Measurements from ENCODE around the gene PMM1.
A peak's percentile ranks its signal among the peaks of the same experiment; 100 is the strongest.

The PMM1 gene

GRCh38 chr22:41564563-41564962 is 25.1 kb downstream of the PMM1 start:
- DNase-seq (ENCODE audit: low spot score) (no peak), ATAC-seq (ENCODE audit: low read depth) (peak; percentile 43; the same call in 1 of the 3 replicates)
- Histone ChIP-seq H3K36me3 (ENCODE audit: low read depth) (no peaks in the 10 kb centered on the region), H3K4me1 (ENCODE audit: insufficient read depth, poor library complexity, severe bottlenecking) (peaks cover 24% of the 10 kb centered on the region), H3K4me3 (ENCODE audit: severe bottlenecking) (no peak overlapping the region), H3K27ac (ENCODE audit: poor library complexity, severe bottlenecking) (peak overlapping the region; percentile 14), H3K9me3 (ENCODE audit: severe bottlenecking) (no peaks in the 10 kb centered on the region), H3K27me3 (ENCODE audit: insufficient read depth, poor library complexity, severe bottlenecking) (no peaks in the 10 kb centered on the region)
- no peak for TF ChIP-seq CTCF (IDR thresholded peaks at IDR 0.05; ENCODE audit: poor library complexity, severe bottlenecking)

GRCh38 chr22:41563051-41563711 is 26.5 kb downstream of the PMM1 start:
- Histone ChIP-seq H3K4me3 (ENCODE audit: severe bottlenecking) (no peak overlapping the region), H3K4me1 (ENCODE audit: insufficient read depth, poor library complexity, severe bottlenecking) (peaks cover 24% of the 10 kb centered on the region), H3K36me3 (ENCODE audit: low read depth) (no peaks in the 10 kb centered on the region), H3K9me3 (ENCODE audit: severe bottlenecking) (no peaks in the 10 kb centered on the region), H3K27ac (ENCODE audit: poor library complexity, severe bottlenecking) (no peak overlapping the region), H3K27me3 (ENCODE audit: insufficient read depth, poor library complexity, severe bottlenecking) (no peaks in the 10 kb centered on the region)
- TF ChIP-seq CTCF (IDR thresholded peaks at IDR 0.05; ENCODE audit: poor library complexity, severe bottlenecking), result no peak
- peak; percentile 59 for ATAC-seq (ENCODE audit: low read depth)
- no peak for DNase-seq (ENCODE audit: low spot score)

GRCh38 chr22:41562461-41562860 is 27.2 kb downstream of the PMM1 start:
- Histone ChIP-seq H3K4me3 (ENCODE audit: severe bottlenecking) (no peak overlapping the region), H3K4me1 (ENCODE audit: insufficient read depth, poor library complexity, severe bottlenecking) (peaks cover 24% of the 10 kb centered on the region), H3K27ac (ENCODE audit: poor library complexity, severe bottlenecking) (no peak overlapping the region), H3K27me3 (ENCODE audit: insufficient read depth, poor library complexity, severe bottlenecking) (no peaks in the 10 kb centered on the region), H3K9me3 (ENCODE audit: severe bottlenecking) (no peaks in the 10 kb centered on the region), H3K36me3 (ENCODE audit: low read depth) (no peaks in the 10 kb centered on the region)
- no peak for TF ChIP-seq CTCF (IDR thresholded peaks at IDR 0.05; ENCODE audit: poor library complexity, severe bottlenecking)
- ATAC-seq (ENCODE audit: low read depth), result no peak
- DNase-seq (ENCODE audit: low spot score), result no peak

GRCh38 chr22:41561788-41562187 is 27.9 kb downstream of the PMM1 start:
- Histone ChIP-seq H3K9me3 (ENCODE audit: severe bottlenecking) (no peaks in the 10 kb centered on the region), H3K36me3 (ENCODE audit: low read depth) (no peaks in the 10 kb centered on the region), H3K4me3 (ENCODE audit: severe bottlenecking) (no peak overlapping the region), H3K27ac (ENCODE audit: poor library complexity, severe bottlenecking) (no peak overlapping the region), H3K4me1 (ENCODE audit: insufficient read depth, poor library complexity, severe bottlenecking) (peaks cover 24% of the 10 kb centered on the region), H3K27me3 (ENCODE audit: insufficient read depth, poor library complexity, severe bottlenecking) (no peaks in the 10 kb centered on the region)
- DNase-seq (ENCODE audit: low spot score), result no peak
- ATAC-seq (ENCODE audit: low read depth), result no peak
- no peak for TF ChIP-seq CTCF (IDR thresholded peaks at IDR 0.05; ENCODE audit: poor library complexity, severe bottlenecking)

GRCh38 chr22:41561335-41561734 is 28.3 kb downstream of the PMM1 start:
- Histone ChIP-seq H3K27me3 (ENCODE audit: insufficient read depth, poor library complexity, severe bottlenecking) (no peaks in the 10 kb centered on the region), H3K36me3 (ENCODE audit: low read depth) (no peaks in the 10 kb centered on the region), H3K27ac (ENCODE audit: poor library complexity, severe bottlenecking) (no peak overlapping the region), H3K4me1 (ENCODE audit: insufficient read depth, poor library complexity, severe bottlenecking) (peaks cover 24% of the 10 kb centered on the region), H3K9me3 (ENCODE audit: severe bottlenecking) (no peaks in the 10 kb centered on the region), H3K4me3 (ENCODE audit: severe bottlenecking) (no peak overlapping the region)
- ATAC-seq (ENCODE audit: low read depth) (no peak), DNase-seq (ENCODE audit: low spot score) (no peak)
- no peak for TF ChIP-seq CTCF (IDR thresholded peaks at IDR 0.05; ENCODE audit: poor library complexity, severe bottlenecking)
